ENCODE data around the gene NODAL.

NODAL gene

DNA sequence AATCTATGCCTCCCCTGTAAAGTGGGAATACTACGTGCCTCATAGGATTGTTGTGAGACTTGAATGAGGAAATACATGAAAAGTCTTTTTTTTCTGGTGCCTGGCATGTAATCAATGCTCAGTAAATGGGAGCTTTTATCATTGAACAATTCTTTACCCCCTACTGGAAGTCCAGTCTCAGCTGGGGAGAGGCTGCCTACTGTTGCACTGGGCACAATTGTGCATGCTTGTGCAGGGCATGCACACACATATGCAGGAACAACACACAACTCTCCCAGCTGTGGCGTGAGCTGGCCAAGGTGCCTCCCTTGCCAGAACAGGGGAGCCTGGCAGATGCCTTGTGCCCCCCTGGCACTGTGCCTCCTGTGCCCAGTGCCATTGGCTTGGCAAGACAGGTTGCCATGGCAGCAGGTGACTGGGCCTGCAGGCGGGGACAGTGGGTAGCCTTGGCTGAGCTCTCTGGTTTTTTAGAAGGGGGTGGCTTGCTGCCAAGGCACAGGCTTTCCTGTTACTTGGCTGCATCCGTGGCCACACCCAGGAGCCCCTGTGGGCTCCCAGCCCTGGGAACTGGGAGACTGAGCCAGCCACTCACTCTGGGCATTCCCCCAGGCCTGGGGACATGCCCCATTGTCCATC lies 21.0 kb upstream of the NODAL start:
- DNase-seq = no peak

- DNase-seq = peak; percentile 56
Observed at GRCh38 chr10:70461397-70462348, 20.2 kb upstream of the NODAL start.

- DNase-seq = no peak
Observed at GRCh38 chr10:70459774-70460490, 18.5 kb upstream of the NODAL start.

DNA sequence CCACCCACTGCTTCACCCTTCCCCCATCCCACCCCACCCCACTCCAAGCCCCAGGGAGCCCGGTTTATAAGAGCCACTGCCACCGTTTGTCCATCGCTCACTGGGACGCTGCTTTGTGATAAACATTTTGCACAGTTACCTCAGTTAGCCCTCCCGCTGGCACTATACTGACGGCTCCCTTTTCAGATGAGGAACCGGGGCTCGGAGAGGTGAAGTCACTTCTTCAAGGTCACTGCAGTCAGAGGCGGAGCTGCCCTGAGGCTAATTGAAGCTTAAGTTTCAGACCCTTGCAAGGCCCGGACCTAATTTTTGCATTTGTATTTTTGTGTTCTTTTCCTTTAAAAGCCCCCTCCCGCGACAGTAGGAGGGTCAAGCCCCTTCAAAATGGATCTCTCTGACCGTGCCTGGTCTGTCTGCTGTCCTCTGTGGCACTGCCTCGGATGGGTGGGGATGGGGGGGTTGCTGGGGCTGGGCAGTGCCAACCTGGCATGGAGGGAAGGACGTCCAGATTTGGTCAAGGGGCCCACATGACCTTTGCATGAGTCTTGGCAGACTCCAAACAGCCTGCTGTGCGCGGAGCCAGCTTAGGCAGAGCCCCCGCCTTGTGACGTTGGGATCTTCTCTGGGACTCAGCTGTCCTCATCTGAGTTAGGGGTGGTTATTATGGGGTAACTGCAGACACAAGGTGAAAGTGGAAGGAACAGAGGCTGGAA lies 17.7 kb upstream of the NODAL start:
- no peak for DNase-seq

GRCh38 chr10:70458329-70459060 lies 17.0 kb upstream of the NODAL start:
- DNase-seq = peak; percentile 48

- DNase-seq = no peak
Observed at GRCh38 chr10:70457759-70458305, 16.4 kb upstream of the NODAL start.

- no peak for DNase-seq
Observed at GRCh38 chr10:70456164-70456563, 14.7 kb upstream of the NODAL start.

DNA sequence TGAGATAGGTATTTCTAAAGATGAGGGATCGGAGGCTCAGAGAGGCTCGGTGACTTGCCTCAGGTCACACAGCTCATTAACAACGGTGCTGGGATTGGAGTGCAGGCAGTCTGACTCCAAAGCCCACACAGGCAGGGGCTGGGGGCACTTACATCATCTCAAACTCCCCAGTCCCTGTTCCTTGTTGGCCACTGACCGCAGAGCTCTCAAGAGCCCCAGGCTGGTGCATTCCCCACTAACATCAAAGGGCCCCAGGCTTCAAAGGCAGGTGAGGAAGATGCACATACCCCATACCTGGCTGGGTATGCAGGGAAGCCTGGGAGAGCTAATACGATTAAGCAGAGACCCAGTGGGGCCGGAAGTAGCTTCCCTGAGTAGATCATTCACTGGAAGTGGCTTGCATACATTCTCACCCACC lies 13.7 kb upstream of the NODAL start:
- DNase-seq = no peak

DNA sequence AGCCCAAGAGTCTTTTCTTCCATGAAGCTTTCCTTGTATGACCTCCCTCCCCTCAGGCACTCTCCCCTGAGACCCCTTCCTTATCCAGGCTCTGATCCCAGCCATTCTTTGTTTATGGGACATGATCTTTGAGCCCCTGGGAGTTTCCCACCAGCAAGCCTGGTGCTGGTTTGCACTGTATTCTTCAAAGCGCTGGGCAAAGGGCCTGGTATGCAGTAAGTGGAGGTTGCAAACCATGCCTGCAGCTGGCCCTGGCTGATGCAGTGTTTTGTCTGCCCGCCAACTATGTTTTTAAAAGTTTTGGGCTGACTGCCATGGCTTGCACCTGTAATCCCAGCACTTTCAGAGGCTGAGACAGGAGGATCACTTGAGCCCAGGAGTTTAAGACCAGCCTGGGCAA lies 6.8 kb upstream of the NODAL start:
- DNase-seq = no peak

DNA sequence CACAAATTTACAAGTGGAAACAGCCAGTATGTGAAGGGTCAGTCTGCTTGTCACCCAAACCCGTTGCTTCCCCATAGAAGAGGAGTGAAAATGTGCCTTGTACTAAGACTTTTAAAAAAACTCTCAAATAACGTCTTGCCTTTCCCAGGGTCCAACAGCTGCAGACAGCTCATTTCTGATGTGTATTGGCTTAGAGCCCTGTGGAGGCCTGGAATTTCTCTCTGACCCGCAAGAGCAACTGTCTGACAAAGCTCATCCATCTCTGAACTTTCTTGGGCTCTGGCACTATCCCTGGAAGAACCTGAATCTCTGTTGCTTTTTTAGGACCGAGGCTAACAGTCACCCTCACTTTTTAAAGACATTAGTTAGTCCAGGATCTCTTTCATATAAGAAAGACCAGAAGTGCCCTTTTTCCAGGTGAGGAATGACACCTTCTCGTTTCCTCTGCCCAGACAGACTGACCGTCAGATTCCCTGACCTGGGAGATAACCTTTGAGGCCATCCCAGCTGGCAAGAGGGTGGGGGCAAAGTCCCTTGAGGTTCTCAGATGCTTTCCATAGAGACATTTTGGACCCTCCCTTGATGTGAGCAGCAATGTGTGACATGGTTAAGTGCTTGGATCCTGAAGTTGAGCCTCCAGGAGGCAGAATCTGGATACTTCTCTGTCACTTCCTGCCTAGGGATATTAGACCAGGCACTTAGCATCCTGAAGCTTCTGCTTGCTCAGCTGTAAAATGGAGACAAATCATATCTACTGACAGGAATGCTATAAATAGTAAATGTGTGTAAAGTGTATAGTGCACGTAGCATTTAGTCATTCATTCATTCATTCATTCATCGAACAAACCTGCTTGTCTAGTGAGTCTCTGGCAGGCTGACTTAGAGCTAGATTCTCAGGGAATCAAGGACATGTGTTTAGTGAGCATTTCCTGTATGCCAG lies 4.5 kb upstream of the NODAL start:
- DNase-seq = no peak

DNA sequence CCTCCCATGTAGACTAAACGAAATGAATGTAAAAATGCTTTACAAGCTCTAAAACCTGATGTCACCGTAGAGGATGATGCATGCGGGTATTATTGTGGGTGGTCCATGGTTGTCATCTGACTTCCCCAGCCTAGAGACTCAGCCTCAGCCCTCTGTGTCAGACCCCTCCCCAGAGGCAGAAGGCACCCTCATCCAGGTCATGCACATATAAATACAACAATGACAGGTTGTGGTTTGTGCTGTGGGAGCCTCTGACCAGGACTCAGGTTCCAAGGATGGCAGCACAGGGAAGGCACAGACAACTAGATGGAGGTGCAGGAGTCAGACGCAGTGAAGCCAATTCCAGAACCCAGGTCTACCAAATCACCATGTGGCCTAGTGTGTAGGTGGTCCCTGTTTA lies 3.3 kb upstream of the NODAL start:
- no peak for DNase-seq

DNA sequence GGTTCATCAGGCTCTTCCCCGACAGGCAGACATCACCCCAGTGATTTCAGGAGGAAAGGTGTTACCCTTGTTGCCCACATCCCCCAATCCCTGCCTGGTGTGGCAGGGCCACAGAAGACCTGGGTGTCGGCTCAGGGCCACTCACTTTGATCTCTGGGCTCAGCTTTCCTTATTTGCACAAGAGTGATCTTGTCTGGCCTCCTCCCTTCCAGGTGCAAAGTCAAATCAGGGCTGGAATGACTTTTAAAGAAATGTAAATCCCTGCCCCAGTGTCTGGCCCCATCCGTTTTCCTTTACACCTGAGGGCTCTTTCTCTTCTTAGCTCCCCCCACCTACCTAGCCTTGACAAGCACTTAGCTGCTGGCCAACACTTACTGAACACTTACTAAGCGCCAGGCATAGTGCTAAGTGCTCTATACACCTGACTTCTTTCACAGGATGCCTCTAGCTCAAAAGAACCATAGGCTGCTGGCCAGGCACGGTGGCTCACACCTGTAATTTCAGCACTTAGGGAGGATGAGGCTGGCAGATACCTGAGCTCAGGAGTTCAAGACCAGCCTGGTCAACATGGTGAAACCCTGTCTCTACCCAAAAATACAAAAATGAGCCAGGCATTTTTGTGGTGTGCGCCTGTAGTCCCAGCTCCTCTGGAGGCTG lies 979 bp upstream of the NODAL start:
- no peak for DNase-seq

DNA sequence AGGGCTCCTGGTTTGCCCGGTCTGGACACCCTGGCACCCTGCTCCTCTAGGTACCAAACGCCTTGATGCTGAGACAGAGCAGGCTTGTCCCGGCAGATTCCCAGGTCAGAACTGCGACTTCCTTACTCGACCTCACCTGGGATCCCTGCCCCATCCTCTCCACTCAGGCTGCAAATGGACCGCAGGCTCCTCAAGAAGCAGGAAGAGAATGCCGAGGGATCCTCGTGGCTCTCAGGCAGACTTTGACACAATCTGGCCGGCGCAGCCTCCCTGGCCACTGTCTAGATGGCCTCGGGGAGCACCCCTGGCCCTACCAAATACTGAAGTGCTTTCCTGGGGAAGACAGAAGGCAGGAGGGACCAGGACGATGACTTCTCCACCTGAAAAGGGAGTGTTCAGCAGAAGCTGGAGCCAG lies 421 bp upstream of the NODAL start:
- DNase-seq = no peak

DNA sequence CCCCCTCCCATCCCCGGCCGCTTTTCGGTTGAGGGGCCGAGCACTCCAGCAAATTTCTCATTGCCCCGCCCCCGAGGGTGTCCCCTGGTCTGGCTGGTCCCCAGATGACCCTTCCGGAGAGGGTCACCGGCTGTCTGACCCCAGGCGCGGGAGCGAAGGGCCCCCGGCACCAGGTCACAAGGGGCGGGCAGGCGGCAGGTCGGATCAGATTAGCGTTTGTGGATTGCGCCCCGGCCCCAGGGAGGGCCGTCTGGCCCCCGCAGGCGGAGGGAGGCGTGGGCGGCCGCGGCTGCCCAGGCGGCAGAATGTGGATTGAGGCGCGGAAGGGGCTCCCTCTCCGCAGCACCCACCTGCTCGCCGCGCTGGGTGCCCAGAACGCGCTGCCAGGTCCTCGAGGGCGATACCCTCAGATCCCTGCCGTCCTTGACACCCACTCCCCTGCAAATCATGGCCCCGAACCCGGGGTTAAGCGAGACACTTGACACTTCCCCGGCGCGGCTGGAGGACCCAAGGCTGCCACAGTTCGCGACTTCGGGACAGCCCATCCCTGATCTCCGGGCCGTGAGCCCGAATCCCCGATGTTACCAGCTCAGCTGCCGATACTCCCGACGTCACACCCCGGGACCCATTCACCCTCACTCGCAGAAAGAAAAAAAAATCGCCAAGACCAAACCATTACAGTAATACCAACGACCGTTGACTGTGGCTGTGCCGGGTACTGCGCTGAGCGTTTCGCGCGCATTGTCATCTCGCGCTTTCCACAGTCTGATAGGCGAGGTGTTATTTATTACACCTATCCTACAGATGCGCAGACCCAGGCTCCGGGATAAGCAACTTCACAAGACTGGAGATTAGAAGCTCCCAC lies 953 bp downstream of the NODAL start:
- no peak for DNase-seq

- DNase-seq = no peak
Observed at GRCh38 chr10:70437721-70438120, 3.8 kb downstream of the NODAL start.

GRCh38 chr10:70435241-70436085 lies 6.0 kb downstream of the NODAL start:
- DNase-seq = no peak

DNA sequence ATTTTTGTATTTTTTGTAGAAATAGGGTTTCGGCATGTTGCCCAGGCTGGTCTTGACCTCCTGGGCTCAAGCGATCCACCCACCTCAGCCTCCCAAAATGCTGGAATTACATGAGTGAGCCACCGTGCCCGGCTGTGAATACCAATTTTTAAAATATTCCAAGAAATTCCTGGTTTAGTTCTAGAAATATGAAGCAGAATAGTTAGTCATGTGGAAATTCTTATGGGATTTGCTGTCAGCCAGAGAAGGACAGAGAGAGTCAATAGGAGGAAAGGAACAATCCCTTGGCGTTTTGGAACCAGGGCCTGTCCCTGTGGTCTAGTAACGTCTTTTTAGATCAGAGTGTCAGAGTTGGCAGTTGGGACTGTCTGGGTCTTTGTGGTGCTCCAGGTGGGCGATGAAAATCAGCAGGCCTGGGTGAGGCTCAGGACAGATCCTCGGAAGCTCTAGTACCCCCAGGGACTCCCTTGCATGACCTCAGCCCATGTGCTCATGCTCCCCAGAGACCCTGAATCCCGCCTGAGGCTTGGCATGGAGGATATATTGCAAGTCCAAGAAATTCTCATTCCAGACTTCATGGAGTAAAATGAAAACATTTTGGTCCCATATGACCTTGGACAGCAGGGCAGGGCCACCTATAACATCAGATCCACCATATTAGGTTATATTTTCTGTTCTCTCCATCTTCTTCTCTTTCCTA lies 7.8 kb downstream of the NODAL start:
- DNase-seq = no peak

Data from activated T-cell treated with anti-CD3 and anti-CD28 coated beads, Interleukin-2, amount 50 U/mL, for 1 hour (primary cell).